H1 (cell line): Measurements from ENCODE around the gene ARAP3. TPM values are rescaled to one million over a fixed set of nuclear protein-coding genes. Genes with fewer than 3 reads are reported as not detected.

Experiments used
- CBX5 ChIP-seq: fragments of 300-800, 300-1000 bp; sonication (generic); IDR thresholded peaks from 2 replicates; pipeline ENCODE4 v1.7.1; 2016; ENCODE audit warnings: antibody characterized with exemption, low read length, low read depth
- CBX8 ChIP-seq: fragments of 300-800, 300-1000 bp; sonication (generic); IDR thresholded peaks from 2 replicates; pipeline ENCODE4 v1.7.1; 2016; ENCODE audit warnings: low read depth, low read length, borderline replicate concordance
- CEBPB ChIP-seq: IDR thresholded peaks from 2 replicates; pipeline ENCODE4 v1.6.1; 2012; ENCODE audit warnings: low read depth, low read length
- CREB1 ChIP-seq: IDR thresholded peaks from 2 replicates; pipeline ENCODE4 v1.6.1; 2012; ENCODE audit warnings: inconsistent platforms
- EGR1 ChIP-seq: IDR thresholded peaks from 2 replicates; pipeline ENCODE4 v1.6.1; 2011; ENCODE audit warnings: low read depth, low read length, borderline replicate concordance
- EP300 ChIP-seq, 2 experiments: IDR thresholded peaks; 1 replicate in 1 of 2; 2 replicates in 1 of 2; pipeline ENCODE4 v1.6.1; 2011 to 2012; ENCODE audit warnings: low read depth in 2 of 2, low read length in 2 of 2, mild to moderate bottlenecking in 2 of 2, borderline replicate concordance in 1 of 2, inconsistent platforms in 1 of 2, moderate library complexity in 1 of 2
- HDAC2 ChIP-seq, 2 experiments: fragments of 300-600 bp in 1 of 2; sonication (generic) in 1 of 2; IDR thresholded peaks; 2 replicates each; pipeline ENCODE4 v1.6.1; 2011 to 2012; ENCODE audit warnings: low read depth in 2 of 2, low read length in 2 of 2, mild to moderate bottlenecking in 2 of 2, moderate library complexity in 2 of 2, borderline replicate concordance in 1 of 2, inconsistent platforms in 1 of 2
- JUN ChIP-seq: IDR thresholded peaks from 2 replicates; pipeline ENCODE4 v1.6.1; 2011; ENCODE audit warnings: low read depth, mild to moderate bottlenecking, improper control_type of control experiment, low read length
- NANOG ChIP-seq: IDR thresholded peaks from 2 replicates; pipeline ENCODE4 v1.6.1; 2011; ENCODE audit warnings: low read length, low read depth, mild to moderate bottlenecking, inconsistent platforms; ENCODE audit not compliant: insufficient read depth, poor library complexity, severe bottlenecking
- PHF8 ChIP-seq: fragments of 200-600 bp; sonication (generic); conservative IDR thresholded peaks from 2 replicates; pipeline ENCODE4 v1.7.1; 2012; ENCODE audit warnings: low read depth, mild to moderate bottlenecking, inconsistent platforms, low read length, moderate library complexity
- RXRA ChIP-seq: IDR thresholded peaks from 2 replicates; pipeline ENCODE4 v1.6.1; 2011; ENCODE audit warnings: low read depth, mild to moderate bottlenecking, low read length, moderate library complexity; ENCODE audit not compliant: insufficient read depth
- SUZ12 ChIP-seq: fragments of 200-600 bp; sonication (generic); IDR thresholded peaks from 2 replicates; pipeline ENCODE4 v1.6.1; 2012; ENCODE audit warnings: mild to moderate bottlenecking, inconsistent platforms, low read length, moderate library complexity, mixed read lengths
- TAF1 ChIP-seq: IDR thresholded peaks from 2 replicates; pipeline ENCODE4 v1.6.1; 2011; ENCODE audit warnings: mild to moderate bottlenecking, low read depth, low read length
- polyA plus RNA-seq, 7 experiments: library from polyadenylated mRNA; depleted of rRNA in 3 of 7; stranded (reverse) in 5 of 7; unstranded in 2 of 7; fragments of >200 nt in 5 of 7; fragments of 200-250 nt in 2 of 7; gene quantifications; 1 replicate in 5 of 7; 2 replicates in 1 of 7; 4 replicates in 1 of 7; pipeline versions ENCODE4 v1.2.1 to v1.2.3, GENCODE V29; 2011 to 2013; ENCODE audit warnings: missing spikeins in 2 of 7, mixed read lengths in 2 of 7
- total RNA-seq: library from RNA; stranded (reverse); fragmentation: NEBNext Ultra II Directional; extraction: Animal tissue kit (Norgen Biotek cat#: 25700); gene quantifications from 2 replicates; pipeline ENCODE4 v1.2.1, GENCODE V29; 2021
- TF ChIP-seq, protein P1 (sequence below): IDR thresholded peaks from 2 replicates; pipeline ENCODE4 v1.6.1; 2011; ENCODE audit warnings: low read length, improper control_type of control experiment

ARAP3 gene
- total and polyA plus RNA-seq, 2 of the 8 experiments (the other 6 are each of a cell fraction or from before 2014, with no cell fraction given): 14.4 to 48.6 TPM

GRCh38 chr5:141650851-141651727 is 30.9 kb downstream of the ARAP3 start, which contains the start of gene FCHSD1 (continued):
- TF ChIP-seq, protein P1, sequence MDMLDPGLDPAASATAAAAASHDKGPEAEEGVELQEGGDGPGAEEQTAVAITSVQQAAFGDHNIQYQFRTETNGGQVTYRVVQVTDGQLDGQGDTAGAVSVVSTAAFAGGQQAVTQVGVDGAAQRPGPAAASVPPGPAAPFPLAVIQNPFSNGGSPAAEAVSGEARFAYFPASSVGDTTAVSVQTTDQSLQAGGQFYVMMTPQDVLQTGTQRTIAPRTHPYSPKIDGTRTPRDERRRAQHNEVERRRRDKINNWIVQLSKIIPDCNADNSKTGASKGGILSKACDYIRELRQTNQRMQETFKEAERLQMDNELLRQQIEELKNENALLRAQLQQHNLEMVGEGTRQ: no peak
- peak; percentile 61 for TF ChIP-seq PHF8
- TF ChIP-seq RXRA: no peak
- TF ChIP-seq TAF1: 0 out of 2 replicates have a peak, but pooled peaks have one; percentile 15
- TF ChIP-seq JUN: no peak
- peak; percentile 80; the same call in 1 of the 2 replicates for TF ChIP-seq EGR1
- TF ChIP-seq CBX5: no peak
- TF ChIP-seq SUZ12: no peak
- no peak for TF ChIP-seq CEBPB
- peak; percentile 75 for TF ChIP-seq CREB1
- no peak for TF ChIP-seq EP300 (IDR thresholded peaks at IDR 0.05; ENCODE audit: borderline replicate concordance in 1 of 2, low read depth in 2 of 2, low read length in 2 of 2)
- no peak for TF ChIP-seq NANOG
- TF ChIP-seq CBX8: no peak
- no peak; a peak in 1 of 4 replicates for TF ChIP-seq HDAC2 (IDR thresholded peaks at IDR 0.05; ENCODE audit: borderline replicate concordance in 1 of 2, low read depth in 2 of 2, low read length in 2 of 2)
